Mucosa of rectum (tissue), 2 donors: ENCODE data around the gene LUZP2.

Source experiments
- H3K27ac ChIP-seq, 2 donors: one replicate each; pipeline ENCODE4 v1.7.0; 2013; ENCODE audit warnings: inconsistent platforms in 2 of 2, low read depth in 2 of 2, low read length in 2 of 2
- H3K27me3 ChIP-seq, 2 donors: one replicate each; pipeline ENCODE4 v1.7.0; 2013; ENCODE audit warnings: low read length in 2 of 2; ENCODE audit not compliant: control insufficient read depth in 2 of 2, insufficient read depth in 2 of 2
- H3K36me3 ChIP-seq, 2 donors: one replicate each; pipeline ENCODE4 v1.7.0; 2013; ENCODE audit warnings: low read length in 2 of 2; ENCODE audit not compliant: control insufficient read depth in 2 of 2, insufficient read depth in 2 of 2
- H3K4me1 ChIP-seq, 2 donors: one replicate each; pipeline ENCODE4 v1.7.0; 2013; ENCODE audit warnings: low read length in 2 of 2, mild to moderate bottlenecking in 1 of 2; ENCODE audit not compliant: control insufficient read depth in 2 of 2, insufficient read depth in 2 of 2
- H3K4me3 ChIP-seq, 2 donors: one replicate each; pipeline ENCODE4 v1.7.0; 2013; ENCODE audit warnings: low read length in 2 of 2
- H3K9ac ChIP-seq, 2 donors: one replicate each; pipeline ENCODE4 v1.7.0; 2013; ENCODE audit warnings: low read length in 2 of 2, low read depth in 1 of 2, mild to moderate bottlenecking in 1 of 2
- H3K9me3 ChIP-seq, 2 donors: one replicate each; pipeline ENCODE4 v1.7.0; 2013; ENCODE audit warnings: low read length in 2 of 2; ENCODE audit not compliant: control insufficient read depth in 2 of 2
- donor health status: healthy.
- donor health status: Normal muscosa, but diverticular disease.

The LUZP2 gene

DNA sequence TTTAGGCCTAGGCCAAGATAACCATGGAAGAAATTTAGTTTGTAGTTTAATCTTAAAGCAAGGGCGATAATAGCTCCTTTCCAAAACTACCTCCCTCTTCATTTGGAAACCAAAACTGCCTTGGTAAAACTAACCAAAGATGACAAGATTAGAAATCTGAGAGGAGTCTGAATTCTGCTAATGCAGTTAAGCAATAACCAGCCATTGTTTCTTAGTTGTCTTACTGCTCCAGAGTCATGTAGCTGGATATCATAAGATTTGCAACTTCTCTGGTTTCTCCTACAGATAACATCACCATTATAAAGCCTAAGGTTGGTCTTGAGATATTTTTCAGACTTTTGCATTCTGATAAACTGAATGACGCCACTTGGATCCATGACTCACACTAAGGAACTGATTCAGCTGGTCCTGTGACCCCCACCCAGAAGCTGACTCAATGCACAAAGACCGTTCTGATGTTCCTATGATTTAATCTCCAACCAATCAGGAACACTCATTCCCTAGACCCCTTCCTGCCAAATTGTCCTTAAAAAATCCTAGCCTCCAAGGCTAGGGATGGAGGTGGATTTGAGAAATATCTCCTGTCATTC, 200.8 kb downstream of the LUZP2 start:
- H3K4me3 ChIP-seq: no peak overlapping the region
- H3K4me1 ChIP-seq: no peaks in the 10 kb centered on the region
- no peaks in the 10 kb centered on the region for H3K27me3 ChIP-seq
- no peaks in the 10 kb centered on the region for H3K36me3 ChIP-seq
- no peak overlapping the region for H3K9ac ChIP-seq
- H3K9me3 ChIP-seq: peaks cover 0 to 2% of the 10 kb centered on the region in 2 donors
- no peak overlapping the region for H3K27ac ChIP-seq

- H3K36me3 ChIP-seq: no peaks in the 10 kb centered on the region
- H3K27ac ChIP-seq: no peak overlapping the region
- H3K4me3 ChIP-seq: no peak overlapping the region
- H3K4me1 ChIP-seq: no peaks in the 10 kb centered on the region
- H3K9ac ChIP-seq: no peak overlapping the region
- no peaks in the 10 kb centered on the region for H3K27me3 ChIP-seq
- no peaks in the 10 kb centered on the region for H3K9me3 ChIP-seq
Measured at GRCh38 chr11:24704716-24705115, 207.9 kb downstream of the LUZP2 start.

DNA sequence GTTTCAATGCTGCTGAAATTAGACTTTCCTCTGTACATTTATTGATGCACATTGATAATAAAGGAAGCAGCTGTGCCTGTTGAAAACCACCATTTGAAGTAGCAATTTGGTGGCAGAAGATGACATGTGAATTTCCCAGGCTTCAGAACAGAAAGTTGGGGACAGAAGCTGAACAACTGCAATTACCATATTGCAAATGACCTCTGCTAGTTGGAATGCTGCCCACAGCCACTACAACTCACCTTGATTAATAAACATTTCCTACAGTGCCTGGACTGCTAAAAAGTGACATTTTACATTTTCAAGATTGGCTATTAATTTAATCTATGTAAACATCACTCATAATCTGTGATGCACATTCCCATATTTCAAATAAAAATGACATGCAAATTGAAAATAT, 208.6 kb downstream of the LUZP2 start:
- Histone ChIP-seq H3K4me1 (no peaks in the 10 kb centered on the region), H3K9me3 (no peaks in the 10 kb centered on the region), H3K36me3 (no peaks in the 10 kb centered on the region), H3K27ac (no peak overlapping the region), H3K9ac (no peak overlapping the region), H3K27me3 (no peaks in the 10 kb centered on the region), H3K4me3 (no peak overlapping the region)

DNA sequence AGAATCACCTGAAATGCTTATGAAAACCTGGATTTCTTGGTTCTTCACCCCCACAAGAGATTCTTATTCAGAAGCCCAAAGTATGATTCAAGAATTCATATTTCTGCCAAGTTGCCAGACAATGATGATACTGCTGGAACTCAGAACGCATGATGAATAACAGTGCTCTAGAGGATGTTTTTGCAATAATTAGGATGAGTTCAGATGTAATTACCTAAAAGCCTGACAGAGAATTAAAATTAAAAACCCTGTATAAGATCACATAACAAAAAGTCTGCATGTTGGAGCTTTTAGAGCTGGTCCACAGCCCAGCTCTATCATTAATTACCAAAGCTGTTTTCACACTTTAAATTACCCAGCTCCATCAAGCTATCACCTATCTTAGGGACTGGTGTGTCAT, 211.8 kb downstream of the LUZP2 start:
- H3K9me3 ChIP-seq: no peaks in the 10 kb centered on the region
- H3K27me3 ChIP-seq: no peaks in the 10 kb centered on the region
- H3K4me3 ChIP-seq: no peak overlapping the region
- H3K4me1 ChIP-seq: no peaks in the 10 kb centered on the region
- no peak overlapping the region for H3K9ac ChIP-seq
- no peak overlapping the region for H3K27ac ChIP-seq
- no peaks in the 10 kb centered on the region for H3K36me3 ChIP-seq

- Histone ChIP-seq H3K9ac (no peak overlapping the region), H3K36me3 (no peaks in the 10 kb centered on the region), H3K27ac (no peak overlapping the region), H3K4me1 (no peaks in the 10 kb centered on the region), H3K9me3 (no peaks in the 10 kb centered on the region), H3K27me3 (no peaks in the 10 kb centered on the region), H3K4me3 (no peak overlapping the region)
Measured at GRCh38 chr11:24709928-24710565, 213.2 kb downstream of the LUZP2 start.

GRCh38 chr11:24714601-24715000, 217.7 kb downstream of the LUZP2 start:
- Histone ChIP-seq H3K27me3 (no peaks in the 10 kb centered on the region), H3K9ac (no peak overlapping the region), H3K4me3 (no peak overlapping the region), H3K4me1 (no peaks in the 10 kb centered on the region), H3K9me3 (no peaks in the 10 kb centered on the region), H3K36me3 (no peaks in the 10 kb centered on the region), H3K27ac (no peak overlapping the region)

DNA sequence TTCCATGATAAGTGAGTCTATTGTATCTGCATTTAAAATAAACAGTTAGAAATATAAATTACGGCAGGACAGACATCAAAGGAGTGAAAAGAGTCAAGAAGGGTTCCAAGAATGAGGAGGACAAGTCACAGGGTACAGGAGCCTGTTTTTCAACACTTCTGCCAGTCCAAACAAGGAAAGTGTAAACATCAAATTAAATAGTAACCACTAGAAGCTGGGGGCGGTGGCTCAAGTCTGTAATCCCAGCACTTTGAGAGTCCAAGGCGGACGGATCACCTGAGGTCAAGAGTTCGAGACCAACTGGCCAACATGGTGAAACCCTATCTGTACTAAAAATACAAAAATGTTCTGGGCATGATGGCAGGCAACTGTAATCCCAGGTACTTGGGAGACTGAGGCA, 219.6 kb downstream of the LUZP2 start:
- H3K4me1 ChIP-seq: no peaks in the 10 kb centered on the region
- H3K9me3 ChIP-seq: no peaks in the 10 kb centered on the region
- H3K27ac ChIP-seq: no peak overlapping the region
- H3K9ac ChIP-seq: no peak overlapping the region
- H3K27me3 ChIP-seq: no peaks in the 10 kb centered on the region
- no peak overlapping the region for H3K4me3 ChIP-seq
- no peaks in the 10 kb centered on the region for H3K36me3 ChIP-seq

DNA sequence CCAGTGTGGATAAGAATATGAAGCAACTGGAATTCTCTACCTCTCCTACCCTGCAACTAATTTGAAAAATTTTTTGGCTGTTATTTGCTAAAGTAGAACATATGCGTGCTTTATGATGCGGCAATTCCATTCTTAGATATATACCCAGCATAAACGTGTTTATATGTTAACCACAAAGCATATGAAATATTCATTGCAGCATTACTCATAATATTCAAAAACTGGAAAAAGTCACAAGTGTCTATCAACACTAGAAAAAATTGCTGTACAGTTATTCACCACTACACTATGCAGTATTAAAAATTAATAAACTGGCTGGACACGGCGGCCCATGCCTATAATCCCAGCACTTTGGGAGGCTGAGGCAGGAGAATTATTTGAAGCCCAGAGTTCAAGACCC, 226.4 kb downstream of the LUZP2 start:
- Histone ChIP-seq H3K4me1 (no peaks in the 10 kb centered on the region), H3K9ac (no peak overlapping the region), H3K4me3 (no peak overlapping the region), H3K27ac (no peak overlapping the region), H3K27me3 (no peaks in the 10 kb centered on the region), H3K9me3 (no peaks in the 10 kb centered on the region), H3K36me3 (no peaks in the 10 kb centered on the region)

DNA sequence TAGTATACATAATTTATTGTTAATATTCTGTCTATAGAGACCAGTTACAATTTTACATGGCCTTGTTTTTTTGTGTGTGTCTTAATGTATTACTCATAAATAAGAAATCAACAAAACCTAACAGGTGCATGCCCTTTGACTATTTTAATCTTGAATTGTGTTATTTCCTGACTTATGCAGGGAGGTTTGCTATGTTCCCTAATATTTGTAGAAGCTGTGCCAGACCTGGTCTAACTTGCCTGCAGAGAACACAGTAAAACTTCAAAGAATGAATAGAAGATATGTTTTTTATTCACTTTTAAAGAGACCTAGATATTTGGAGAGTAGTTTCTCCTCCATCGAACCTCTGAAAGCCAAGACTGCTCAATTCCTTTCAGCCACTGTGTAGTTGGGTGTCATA, 234.7 kb downstream of the LUZP2 start:
- Histone ChIP-seq H3K9me3 (no peaks in the 10 kb centered on the region), H3K4me3 (no peak overlapping the region), H3K9ac (no peak overlapping the region), H3K36me3 (no peaks in the 10 kb centered on the region), H3K27ac (no peak overlapping the region), H3K27me3 (no peaks in the 10 kb centered on the region), H3K4me1 (no peaks in the 10 kb centered on the region)

GRCh38 chr11:24734742-24735237, 237.9 kb downstream of the LUZP2 start:
- Histone ChIP-seq H3K9ac (no peak overlapping the region), H3K27me3 (no peaks in the 10 kb centered on the region), H3K36me3 (no peaks in the 10 kb centered on the region), H3K4me1 (no peaks in the 10 kb centered on the region), H3K27ac (no peak overlapping the region), H3K4me3 (no peak overlapping the region), H3K9me3 (no peaks in the 10 kb centered on the region)
